ENCODE data around the gene NUP93.
"Not testable (repeated sequence)": the region's sequence is repeated elsewhere in the genome, so short reads cannot be mapped to it uniquely, and the experiment has no call there.

Gene NUP93

GRCh38 chr16:56709443-56710040, 20.4 kb upstream of the NUP93 start:
- no peak for DNase-seq (ENCODE audit: low spot score)

GRCh38 chr16:56710181-56710737, 19.7 kb upstream of the NUP93 start:
- no peak for DNase-seq (ENCODE audit: low spot score)

DNA sequence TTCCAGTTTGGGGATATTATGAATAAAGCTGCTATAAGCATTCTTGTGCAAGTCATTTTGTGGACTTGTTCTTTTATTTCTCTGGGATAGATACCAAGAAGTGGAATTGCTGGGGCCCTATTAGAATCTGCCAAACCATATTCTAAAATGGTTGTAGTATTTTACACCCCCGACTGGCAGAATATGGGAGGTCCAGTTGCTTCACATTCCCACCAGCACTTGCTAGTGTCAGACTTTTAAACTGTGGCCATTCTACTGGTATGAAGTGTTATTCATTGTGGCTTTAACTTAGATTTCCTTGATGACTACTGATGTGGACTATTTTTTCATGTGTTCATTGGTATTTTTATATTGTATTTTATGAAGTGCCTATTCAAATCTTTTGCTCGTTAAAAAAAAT, 18.1 kb upstream of the NUP93 start:
- DNase-seq (ENCODE audit: low spot score), result no peak

DNA sequence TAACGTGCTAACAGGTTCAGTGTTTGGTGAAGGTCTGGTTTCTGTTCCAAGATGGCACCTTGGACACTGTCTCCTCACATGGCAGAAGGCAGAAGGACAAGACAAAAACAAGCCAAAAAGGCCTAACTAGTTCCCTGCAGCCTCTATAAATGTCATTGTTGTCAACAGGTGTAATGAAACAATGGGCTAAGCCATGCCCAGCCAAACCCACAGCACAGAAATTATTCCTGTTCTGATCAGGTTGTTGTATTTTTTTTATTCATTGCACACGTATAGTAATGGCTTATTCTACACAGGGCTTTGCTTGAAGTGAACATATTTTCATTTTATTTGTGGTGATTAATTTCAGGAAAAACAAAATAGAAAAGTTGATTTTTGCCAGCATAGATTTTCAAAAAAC, 16.1 kb upstream of the NUP93 start:
- DNase-seq (ENCODE audit: low spot score), result no peak

- DNase-seq (ENCODE audit: low spot score), result no peak
Measured at GRCh38 chr16:56715126-56715525, 14.8 kb upstream of the NUP93 start.

GRCh38 chr16:56716761-56717160, 13.2 kb upstream of the NUP93 start:
- no peak for DNase-seq (ENCODE audit: low spot score)

GRCh38 chr16:56717532-56717931, 12.4 kb upstream of the NUP93 start:
- DNase-seq (ENCODE audit: low spot score), result not testable (repeated sequence)

DNA sequence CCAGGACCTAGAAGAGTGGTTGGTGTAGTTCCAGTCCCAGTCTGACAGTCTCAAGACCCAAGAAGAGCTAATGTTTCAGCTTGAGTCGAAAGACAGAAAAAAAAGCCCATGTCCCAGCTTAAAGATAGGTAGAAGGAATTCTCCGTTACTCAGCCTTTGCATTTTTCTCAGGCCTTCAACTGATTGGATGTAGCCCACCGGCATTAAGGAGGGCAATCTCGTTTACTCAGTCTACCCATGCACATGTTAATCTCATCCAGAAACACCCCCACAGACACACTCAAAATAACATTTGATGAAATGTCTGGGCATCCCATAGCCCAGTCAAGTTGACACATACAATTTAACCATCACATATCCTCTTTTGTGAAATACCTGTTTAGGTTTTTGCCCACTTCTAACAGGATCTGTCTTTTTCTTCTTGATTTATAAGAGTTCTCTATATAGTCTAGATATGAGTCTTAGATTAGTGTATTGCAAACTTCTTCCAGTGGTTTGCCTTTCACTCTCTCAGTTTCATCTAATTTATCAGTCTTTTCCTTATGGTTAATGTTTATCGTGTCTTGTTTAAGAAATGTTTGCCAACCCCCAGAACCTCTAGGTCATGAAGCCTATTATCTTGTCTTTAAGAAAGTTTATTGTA, 7.6 kb upstream of the NUP93 start:
- DNase-seq (ENCODE audit: low spot score), result no peak

DNA sequence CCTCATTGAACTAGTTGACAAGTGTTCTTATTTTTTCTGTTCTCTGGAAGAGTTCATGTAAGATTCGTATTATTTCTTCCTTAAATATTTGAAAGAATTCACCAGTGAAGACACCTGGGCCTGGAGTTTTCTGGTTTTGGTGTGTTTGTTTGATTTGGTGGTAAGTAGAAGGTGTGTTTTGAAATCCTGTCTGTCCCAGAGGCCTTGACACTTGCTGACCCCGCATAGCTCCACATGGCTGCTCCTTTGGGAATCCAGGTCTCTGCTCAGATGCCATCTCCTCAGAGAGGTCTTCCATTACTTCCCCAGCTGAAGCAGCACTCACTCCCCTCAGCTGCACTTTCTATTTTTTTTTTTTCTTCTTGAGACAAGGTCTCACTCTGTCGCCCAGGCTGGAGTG, 5.7 kb upstream of the NUP93 start:
- DNase-seq (ENCODE audit: low spot score), result no peak

GRCh38 chr16:56726283-56726682, 3.6 kb upstream of the NUP93 start:
- DNase-seq (ENCODE audit: low spot score), result no peak

- DNase-seq (ENCODE audit: low spot score), result no peak
Measured at GRCh38 chr16:56726926-56727325, 3.0 kb upstream of the NUP93 start.

GRCh38 chr16:56728027-56728426, 1.9 kb upstream of the NUP93 start:
- no peak for DNase-seq (ENCODE audit: low spot score)

GRCh38 chr16:56728980-56729734, 772 bp upstream of the NUP93 start:
- no peak for DNase-seq (ENCODE audit: low spot score)

DNA sequence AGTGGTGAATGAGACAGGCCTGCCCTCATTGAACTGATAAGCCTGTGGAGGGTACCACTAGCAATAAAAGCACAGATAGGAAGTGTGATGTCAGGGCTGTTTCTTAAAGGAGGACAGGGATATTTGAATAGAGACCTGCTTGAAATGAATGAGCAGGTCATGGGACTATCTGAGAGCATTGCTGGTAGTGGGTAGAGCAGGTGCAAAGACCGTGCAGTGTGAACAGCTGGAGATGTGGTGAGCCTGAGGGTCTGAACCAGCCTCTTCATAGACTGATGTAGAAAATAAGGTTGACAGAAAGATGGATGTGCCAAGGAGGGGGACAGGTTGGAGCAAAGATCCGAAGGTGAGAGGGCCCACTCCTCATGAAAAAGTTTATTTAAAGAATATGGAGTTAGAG, 2.4 kb downstream of the NUP93 start:
- no peak for DNase-seq (ENCODE audit: low spot score)

GRCh38 chr16:56732832-56733231, 2.9 kb downstream of the NUP93 start:
- DNase-seq (ENCODE audit: low spot score), result no peak

- DNase-seq (ENCODE audit: low spot score), result no peak
Measured at GRCh38 chr16:56734429-56734828, 4.5 kb downstream of the NUP93 start.

GRCh38 chr16:56736476-56736875, 6.5 kb downstream of the NUP93 start:
- DNase-seq (ENCODE audit: low spot score), result no peak

DNA sequence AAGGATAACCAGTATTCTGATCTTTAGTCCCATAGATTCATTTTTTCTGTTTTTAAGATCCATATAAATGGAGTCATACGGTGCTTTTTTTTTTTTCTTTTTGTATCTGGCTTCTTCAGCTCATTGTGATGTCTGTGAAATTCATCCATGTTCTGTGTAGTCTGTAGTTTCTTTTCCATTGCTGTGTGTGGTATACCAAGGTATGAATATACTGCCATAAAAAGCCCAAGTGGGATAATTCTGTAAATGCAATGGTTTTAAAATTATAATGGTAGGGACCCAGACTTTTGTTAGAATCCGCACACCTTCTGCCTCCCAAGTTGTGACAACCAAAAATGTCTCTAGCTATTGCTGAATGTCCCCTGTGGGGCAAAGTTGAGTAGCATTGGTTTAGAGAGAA, 7.6 kb downstream of the NUP93 start:
- no peak for DNase-seq (ENCODE audit: low spot score)

DNA sequence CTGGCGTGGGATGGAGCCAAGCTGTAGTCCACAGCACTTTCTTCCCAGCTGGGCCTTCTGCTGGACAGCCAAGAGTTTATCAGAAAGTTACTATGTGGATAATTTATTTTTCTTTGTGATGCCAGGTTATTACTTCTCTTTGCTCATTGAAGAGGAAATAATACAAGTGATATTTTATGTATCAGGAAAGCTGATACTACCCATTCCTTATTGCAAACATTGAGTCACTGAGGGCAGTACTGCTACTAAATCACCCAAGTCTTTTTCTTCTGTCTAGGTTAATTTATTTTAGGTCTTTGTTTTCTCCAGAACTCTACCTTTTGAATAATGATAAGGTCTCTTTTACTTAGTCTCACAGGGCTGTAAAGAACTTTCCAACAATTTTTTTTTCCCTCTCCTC, 8.3 kb downstream of the NUP93 start:
- DNase-seq (ENCODE audit: low spot score), result no peak

- DNase-seq (ENCODE audit: low spot score), result not testable (repeated sequence)
Measured at GRCh38 chr16:56739378-56739777, 9.4 kb downstream of the NUP93 start.

DNA sequence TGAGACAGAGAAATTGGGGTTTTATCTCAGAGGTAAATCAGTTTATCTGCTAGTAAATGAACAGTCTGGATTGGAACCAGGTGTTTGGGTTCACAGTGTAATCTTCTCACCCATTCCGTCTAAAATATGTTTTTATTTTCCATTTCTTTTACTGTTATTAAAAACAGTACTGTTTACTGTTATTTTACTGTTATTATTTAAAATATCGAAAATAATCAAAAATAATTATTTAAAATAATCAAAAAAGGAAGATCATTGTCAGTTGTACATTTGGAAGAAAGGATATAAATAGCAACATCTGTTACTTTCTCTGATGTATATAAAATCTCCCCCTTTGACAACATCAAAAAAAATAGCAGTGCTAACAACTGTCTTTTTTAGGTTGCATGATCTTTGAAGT, 11.5 kb downstream of the NUP93 start:
- DNase-seq (ENCODE audit: low spot score), result no peak

DNA sequence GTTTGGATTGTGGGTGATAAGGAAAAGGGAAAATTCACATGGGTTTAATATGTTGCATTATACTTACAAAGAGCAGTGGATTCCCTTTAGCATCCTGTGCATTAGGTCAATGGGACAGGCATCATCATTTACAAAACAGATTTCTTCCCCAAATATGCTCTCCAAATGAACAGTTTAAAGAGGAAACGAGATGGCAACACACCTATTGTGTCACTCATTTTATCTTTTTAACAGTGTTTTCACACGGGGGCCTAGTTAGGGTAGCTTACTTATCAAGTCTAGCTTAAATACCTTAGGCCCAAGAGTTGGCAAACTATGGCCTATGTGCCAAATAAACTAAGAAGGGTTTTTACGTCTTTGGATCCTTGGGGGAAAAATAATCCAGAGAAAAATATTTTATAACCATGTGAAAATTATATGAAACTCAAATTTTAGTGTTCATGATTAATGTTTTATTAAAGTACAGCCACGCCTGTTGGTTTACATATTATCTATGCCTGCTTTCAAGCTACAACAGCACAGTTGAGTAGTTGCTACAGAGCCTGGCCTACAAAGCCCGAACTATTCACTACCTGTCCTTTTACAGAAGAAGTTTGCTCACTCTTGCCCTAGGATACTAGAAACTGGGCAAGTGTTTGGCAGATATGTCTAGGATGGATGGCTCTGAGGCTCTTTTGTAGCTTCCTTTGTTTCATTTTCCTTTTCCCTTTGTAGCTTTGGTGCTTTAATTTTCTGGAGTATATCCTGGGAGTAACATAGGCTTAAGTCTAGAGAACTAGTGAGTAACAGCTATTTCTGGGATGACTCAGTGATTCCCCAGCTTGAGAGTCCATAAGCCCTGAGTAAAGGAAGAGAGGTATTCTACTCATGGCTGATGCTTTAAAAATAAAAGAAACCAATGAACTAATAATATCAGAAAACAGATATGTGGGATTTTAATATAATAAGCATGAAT, 12.4 kb downstream of the NUP93 start:
- DNase-seq (ENCODE audit: low spot score), result no peak

Data from D341Med (cell line).